GM19467 (cell line): ENCODE measurements around the gene TNFRSF18.
"Not testable (repeated sequence)": the region's sequence is repeated elsewhere in the genome, so short reads cannot be mapped to it uniquely, and the experiment has no call there.

Experiments
- ATAC-seq: cut with Tn5 transposase; IDR thresholded peaks from one replicate; pipeline ENCODE4 v1.9.1; 2021; ENCODE audit warnings: mild to moderate bottlenecking, moderate library complexity; ENCODE audit not compliant: unreplicated experiment

The TNFRSF18 gene

DNA sequence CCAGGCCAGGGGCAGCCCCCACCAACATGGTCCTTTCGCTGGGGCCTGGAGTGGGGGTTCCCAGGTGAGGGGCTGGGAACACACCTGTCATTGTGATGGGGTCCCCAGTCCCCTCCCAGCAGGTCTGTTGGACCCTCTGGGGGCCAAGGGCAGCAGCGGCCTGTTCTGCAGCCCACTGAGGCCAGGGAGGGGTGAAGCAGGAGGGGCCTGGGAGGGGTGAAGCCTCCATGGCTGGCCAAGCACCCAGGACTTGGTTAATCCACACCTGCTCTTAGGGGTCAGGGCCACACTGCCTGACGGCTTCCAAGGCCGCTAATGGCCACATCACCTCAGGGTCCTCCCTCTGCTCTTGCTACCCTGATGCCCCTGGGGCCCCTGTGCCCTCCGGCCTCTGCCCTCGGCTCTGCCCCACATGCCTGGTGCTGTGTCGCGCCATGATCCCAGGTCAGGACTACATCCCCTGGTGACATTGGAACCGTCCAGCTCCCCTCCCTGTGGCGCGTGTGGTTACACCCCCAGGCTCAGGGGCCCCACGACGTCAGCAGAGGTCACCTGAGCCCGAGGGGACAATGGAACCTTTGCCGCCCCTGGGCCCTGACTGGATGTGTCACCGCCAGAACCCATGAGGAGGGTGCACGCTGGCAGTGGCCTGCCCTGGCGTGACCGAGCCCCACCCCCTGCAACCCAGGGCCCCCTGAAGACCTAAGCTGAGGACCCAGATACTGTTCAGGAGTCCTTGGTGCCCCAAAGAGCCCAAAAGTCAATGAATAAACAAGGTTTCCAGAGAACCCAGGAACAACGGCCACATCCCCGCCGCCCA lies 7.0 kb downstream of the TNFRSF18 start:
- no peak for ATAC-seq

GRCh38 chr1:1198423-1199140 lies 7.8 kb downstream of the TNFRSF18 start:
- ATAC-seq, result no peak

- ATAC-seq, result no peak
Observed at GRCh38 chr1:1197551-1198422, 8.6 kb downstream of the TNFRSF18 start.

DNA sequence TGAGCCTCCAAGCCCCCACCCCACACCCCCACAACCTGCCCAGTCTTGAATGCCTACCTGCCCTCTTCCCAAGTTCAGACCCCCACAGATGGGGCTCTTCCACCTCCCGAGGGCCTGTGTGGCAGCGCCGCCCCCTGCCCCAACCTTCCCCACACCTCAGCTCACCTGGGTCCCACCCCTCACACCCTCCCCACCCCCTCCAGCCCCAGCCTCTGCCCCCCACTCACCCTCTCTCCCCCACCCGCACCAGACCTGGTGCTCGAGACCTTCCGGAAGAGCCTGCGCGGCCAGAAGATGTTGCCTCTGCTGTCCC lies 9.2 kb downstream of the TNFRSF18 start:
- no peak for ATAC-seq

DNA sequence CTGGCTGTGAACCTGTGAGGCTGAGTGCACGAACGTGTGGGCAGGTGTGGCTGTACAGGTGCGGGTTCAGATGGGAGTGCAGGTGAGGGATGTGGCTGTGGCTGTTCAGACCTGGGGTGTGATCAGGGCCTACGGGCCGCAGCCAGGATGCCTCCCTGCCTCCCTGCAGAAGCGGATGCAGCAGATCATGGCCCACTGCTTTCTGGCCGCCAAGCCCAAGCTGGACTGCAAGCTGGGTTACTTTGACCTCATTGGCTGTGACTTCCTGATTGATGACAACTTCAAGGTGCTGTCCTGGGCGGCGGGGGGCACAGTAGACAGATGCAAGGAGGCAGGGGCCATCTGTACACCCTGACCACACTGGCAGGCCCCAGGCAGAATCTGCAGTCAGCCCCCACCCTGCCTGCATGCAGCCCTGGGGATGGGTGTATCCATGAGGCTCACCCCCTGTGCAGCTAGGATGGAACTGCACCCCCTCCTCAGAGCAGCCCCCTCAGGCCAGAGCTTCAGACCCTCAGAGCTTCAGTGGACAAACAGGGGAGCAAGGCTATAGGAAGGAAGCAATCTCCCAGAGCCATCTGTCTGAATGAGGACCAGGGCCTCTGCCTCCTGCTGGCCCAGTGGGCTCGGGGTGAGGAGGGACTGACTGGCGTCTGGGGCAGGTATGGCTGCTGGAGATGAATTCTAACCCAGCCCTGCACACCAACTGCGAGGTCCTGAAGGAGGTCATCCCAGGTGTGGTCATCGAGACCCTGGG lies 9.8 kb downstream of the TNFRSF18 start:
- ATAC-seq, result no peak

DNA sequence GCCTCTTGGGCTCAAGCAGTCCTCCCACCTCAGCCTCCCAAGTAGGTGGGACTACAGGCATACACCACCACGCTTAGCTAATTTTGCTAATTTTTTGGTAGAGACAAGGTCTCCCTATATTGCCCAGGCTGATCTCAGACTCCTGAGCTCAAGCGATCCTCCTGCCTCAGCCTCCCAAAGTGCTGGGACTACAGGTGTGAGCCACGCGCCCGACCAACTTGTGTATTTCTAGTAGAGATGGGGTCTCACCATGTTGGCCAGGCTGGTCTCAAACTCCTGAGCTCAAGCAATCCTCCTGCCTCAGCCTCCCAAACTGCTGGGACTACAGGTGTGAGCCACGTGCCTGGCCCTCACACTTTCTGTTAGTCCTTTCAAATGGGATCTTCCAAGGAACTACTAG lies 10.7 kb downstream of the TNFRSF18 start:
- ATAC-seq, result not testable (repeated sequence)

DNA sequence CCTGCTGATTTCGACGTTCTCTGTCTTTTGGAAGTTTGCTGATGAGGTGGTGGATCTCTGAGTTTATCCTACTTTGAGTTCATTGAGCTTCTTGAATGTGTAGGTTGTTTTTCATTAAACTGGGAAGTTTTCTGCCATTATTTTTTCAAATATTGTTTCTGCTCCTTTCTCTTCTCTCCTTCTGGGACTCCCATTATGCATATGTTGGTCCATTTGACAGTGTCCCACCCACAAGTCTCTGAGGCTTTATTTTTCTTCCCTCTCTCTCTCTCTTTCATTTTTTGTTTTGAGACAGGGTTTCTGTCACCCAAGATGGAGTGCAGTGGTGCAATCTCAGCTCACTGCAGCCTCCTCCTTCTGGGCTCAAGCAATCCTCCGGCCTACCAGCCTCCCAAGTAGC lies 11.7 kb downstream of the TNFRSF18 start:
- ATAC-seq, result no peak

- ATAC-seq, result no peak
Observed at GRCh38 chr1:1191734-1192133, 14.7 kb downstream of the TNFRSF18 start.

DNA sequence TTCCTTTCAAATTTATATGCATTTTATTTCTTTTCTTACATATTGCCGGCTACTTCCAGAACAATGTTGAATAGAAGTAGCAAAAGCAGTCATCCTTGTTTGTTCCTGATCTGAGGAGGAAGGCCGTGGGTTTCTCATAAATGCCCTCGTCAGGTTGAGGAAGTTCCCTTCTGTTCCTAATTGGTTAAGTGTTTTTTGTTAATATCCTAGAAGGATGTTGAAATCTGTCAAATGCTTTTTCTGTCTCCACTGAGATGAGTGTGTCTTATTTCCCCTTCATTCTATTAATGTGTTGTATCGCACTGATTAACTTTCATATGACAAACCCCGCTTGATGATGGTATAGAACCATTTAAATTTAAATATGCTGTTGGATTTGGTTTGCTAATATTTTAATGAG lies 17.3 kb downstream of the TNFRSF18 start:
- ATAC-seq, result no peak

- no peak for ATAC-seq
Observed at GRCh38 chr1:1187938-1188337, 18.5 kb downstream of the TNFRSF18 start.

GRCh38 chr1:1185101-1185765 lies 21.2 kb downstream of the TNFRSF18 start:
- ATAC-seq, result no peak

DNA sequence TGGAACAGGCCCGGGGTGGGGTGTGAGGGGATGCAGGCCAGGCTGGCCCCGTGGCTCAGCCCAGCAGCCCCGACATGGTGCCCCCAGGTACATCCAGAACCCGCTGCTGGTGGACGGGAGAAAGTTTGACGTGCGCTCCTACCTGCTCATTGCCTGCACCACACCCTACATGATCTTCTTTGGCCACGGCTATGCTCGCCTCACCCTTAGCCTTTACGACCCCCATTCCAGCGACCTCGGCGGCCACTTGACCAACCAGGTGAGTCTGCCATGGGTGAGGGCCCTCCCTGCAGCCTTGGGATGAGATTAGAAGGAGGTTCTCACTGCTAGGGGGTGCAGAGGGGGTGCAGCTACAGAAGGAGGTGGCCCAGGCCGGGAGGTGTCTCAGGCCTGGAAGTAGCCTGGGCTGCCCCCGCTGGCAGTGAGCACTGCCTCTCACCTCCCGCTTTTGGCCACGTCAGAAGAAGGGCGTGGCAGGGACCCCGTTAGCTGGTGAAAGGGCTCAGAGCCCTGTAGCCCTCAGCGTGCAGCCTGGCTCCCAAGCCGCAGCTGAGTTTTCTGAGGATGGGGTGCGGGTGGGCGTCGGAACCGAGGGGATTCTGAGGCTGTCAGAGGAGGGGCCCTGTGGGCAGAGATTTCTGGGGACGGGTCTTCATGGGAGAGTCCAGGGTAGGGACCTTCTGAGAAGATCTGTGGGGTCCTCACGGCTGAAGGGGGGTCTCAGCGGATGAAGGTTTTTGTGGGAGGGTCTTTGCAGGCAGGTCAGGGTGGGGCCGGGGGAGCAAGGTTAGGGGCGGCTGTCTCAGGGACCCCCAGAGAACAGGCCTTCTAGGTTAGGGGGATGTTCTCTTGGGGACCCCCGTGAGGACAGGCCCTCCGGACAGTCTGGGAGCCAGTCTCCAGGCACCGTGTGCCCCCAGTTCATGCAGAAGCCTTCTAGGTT lies 22.3 kb downstream of the TNFRSF18 start:
- no peak for ATAC-seq

GRCh38 chr1:1183221-1183747 lies 23.1 kb downstream of the TNFRSF18 start:
- ATAC-seq, result no peak

GRCh38 chr1:1182491-1183220 lies 23.7 kb downstream of the TNFRSF18 start:
- ATAC-seq, result no peak

DNA sequence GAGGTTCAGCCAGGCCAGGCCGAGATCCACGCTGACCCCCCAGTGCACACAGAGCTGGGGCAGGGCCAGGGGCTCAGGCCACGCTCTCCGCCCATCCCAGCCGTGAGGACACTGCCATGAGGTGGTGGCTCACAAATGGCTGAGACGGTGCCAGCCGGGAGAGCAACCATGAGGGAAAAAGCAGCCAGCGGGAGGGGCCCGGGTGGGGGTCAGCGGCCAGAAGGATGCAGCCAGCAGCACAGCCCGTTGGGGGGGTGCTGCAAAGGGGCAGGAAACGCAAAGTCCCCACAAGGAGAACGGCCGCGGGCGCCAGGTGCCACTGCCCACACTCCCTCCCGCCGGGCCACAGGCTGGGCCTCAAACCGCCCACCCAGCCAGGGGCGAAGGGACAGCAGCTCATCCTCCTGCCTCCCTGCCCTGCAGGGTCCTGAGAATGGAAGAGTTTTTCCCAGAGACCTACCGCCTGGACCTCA lies 24.4 kb downstream of the TNFRSF18 start:
- no peak for ATAC-seq

GRCh38 chr1:1181129-1181937 lies 25.1 kb downstream of the TNFRSF18 start:
- ATAC-seq, result no peak
